ENCODE results near the gene PSME4. TPM values are rescaled to one million over a fixed set of nuclear protein-coding genes. Genes with fewer than 3 reads are reported as not detected.

Gene PSME4
- total and polyA plus RNA-seq, 2 donors (not counting 1 experiment from before 2014, with no cell fraction given): 34.5 to 61.9 TPM

GRCh38 chr2:53829273-53829979, 141.4 kb downstream of the PSME4 start:
- TF ChIP-seq CTCF (IDR thresholded peaks at IDR 0.05) (no peak), EZH2 (IDR thresholded peaks at IDR 0.05; ENCODE audit: borderline replicate concordance, insufficient read depth, low read depth, low read length, poor library complexity, severe bottlenecking) (no peak)
- H3K4me3 ChIP-seq (ENCODE audit: control extremely low read depth in 1 of 5, extremely low read depth in 1 of 5, insufficient read depth in 1 of 5, low read depth in 2 of 5, low read length in 4 of 5): no peak overlapping the region
- H2AFZ ChIP-seq (ENCODE audit: insufficient read depth, low read depth, low read length, poor library complexity, severe bottlenecking): no peak overlapping the region
- Mint-ChIP-seq H3K27ac (no peak overlapping the region), H3K27me3 (no peaks in the 10 kb centered on the region), H3K9me3 (ENCODE audit: insufficient read depth) (peaks cover 3% of the 10 kb centered on the region), H3K4me3 (no peak overlapping the region), H3K4me1 (no peaks in the 10 kb centered on the region)
- peaks cover 1 to 2% of the 10 kb centered on the region in 2 experiments for H3K36me3 ChIP-seq (replicated peaks in 1 of 2; ENCODE audit: control extremely low read depth in 1 of 2, control insufficient read depth in 1 of 2, extremely low read depth in 1 of 2, insufficient read depth in 2 of 2, low read length in 1 of 2)
- no peaks in the 10 kb centered on the region for H4K20me1 ChIP-seq (ENCODE audit: control insufficient read depth, insufficient read depth, low read length, poor library complexity, severe bottlenecking)
- no peaks in the 10 kb centered on the region for H3K79me2 ChIP-seq (ENCODE audit: control insufficient read depth, insufficient read depth, low read length)
- DNase-seq (no peak), ATAC-seq (ENCODE audit: low read depth) (no peak)
- H3K9ac ChIP-seq (ENCODE audit: low read length): no peak overlapping the region
- no peaks in the 10 kb centered on the region for H3K4me1 ChIP-seq (ENCODE audit: control insufficient read depth in 2 of 2, insufficient read depth in 2 of 2, low read length in 2 of 2)
- ChIA-PET POLR2A (no interaction called here), CTCF (no interaction called here)
- H3K9me3 ChIP-seq (ENCODE audit: control extremely low read depth in 1 of 3, control insufficient read depth in 2 of 3, insufficient read depth in 1 of 3, low read length in 2 of 3): peaks cover 0 to 2% (median 0%) of the 10 kb centered on the region in 3 donors
- no peaks in the 10 kb centered on the region for H3K27me3 ChIP-seq (replicated peaks in 1 of 4; ENCODE audit: control extremely low read depth in 1 of 4, control insufficient read depth in 3 of 4, insufficient read depth in 4 of 4, low read length in 3 of 4)
- intact Hi-C loops (cut with micrococcal nuclease): no loop called here
- H3K4me2 ChIP-seq (replicated peaks; ENCODE audit: low read depth, low read length, poor library complexity, severe bottlenecking): no peak overlapping the region
- H3K27ac ChIP-seq (ENCODE audit: low read length in 2 of 2): no peak overlapping the region
- WGBS (ENCODE audit: insufficient coverage): 90% methylated on average over 10 of the region's 11 CpGs

GRCh38 chr2:53828331-53828730, 142.5 kb downstream of the PSME4 start:
- CTCF ChIA-PET: no interaction called here
- no peak overlapping the region for H3K4me3 ChIP-seq (ENCODE audit: control extremely low read depth in 1 of 5, extremely low read depth in 1 of 5, insufficient read depth in 1 of 5, low read depth in 2 of 5, low read length in 4 of 5)

More at GRCh38 chr2:53828331-53828730, 142.5 kb downstream of the PSME4 start:
- peaks cover 0 to 2% of the 10 kb centered on the region in 2 experiments for H3K36me3 ChIP-seq (replicated peaks in 1 of 2; ENCODE audit: control extremely low read depth in 1 of 2, control insufficient read depth in 1 of 2, extremely low read depth in 1 of 2, insufficient read depth in 2 of 2, low read length in 1 of 2)
- H3K4me1 ChIP-seq (ENCODE audit: control insufficient read depth in 2 of 2, insufficient read depth in 2 of 2, low read length in 2 of 2): no peaks in the 10 kb centered on the region
- Mint-ChIP-seq H3K27me3 (no peaks in the 10 kb centered on the region), H3K9me3 (ENCODE audit: insufficient read depth) (peaks cover 3% of the 10 kb centered on the region), H3K4me3 (no peak overlapping the region), H3K4me1 (no peaks in the 10 kb centered on the region), H3K27ac (no peak overlapping the region)
- TF ChIP-seq CTCF (IDR thresholded peaks at IDR 0.05) (no peak), EZH2 (IDR thresholded peaks at IDR 0.05; ENCODE audit: borderline replicate concordance, insufficient read depth, low read depth, low read length, poor library complexity, severe bottlenecking) (no peak)
- POLR2A ChIA-PET: no interaction called here
- H2AFZ ChIP-seq (ENCODE audit: insufficient read depth, low read depth, low read length, poor library complexity, severe bottlenecking): no peak overlapping the region
- H3K79me2 ChIP-seq (ENCODE audit: control insufficient read depth, insufficient read depth, low read length): no peaks in the 10 kb centered on the region
- DNase-seq: no peak
- no peaks in the 10 kb centered on the region for H4K20me1 ChIP-seq (ENCODE audit: control insufficient read depth, insufficient read depth, low read length, poor library complexity, severe bottlenecking)
- no peak overlapping the region for H3K27ac ChIP-seq (ENCODE audit: low read length in 2 of 2)
- H3K9ac ChIP-seq (ENCODE audit: low read length): no peak overlapping the region
- no peaks in the 10 kb centered on the region for H3K27me3 ChIP-seq (replicated peaks in 1 of 4; ENCODE audit: control extremely low read depth in 1 of 4, control insufficient read depth in 3 of 4, insufficient read depth in 4 of 4, low read length in 3 of 4)
- WGBS (ENCODE audit: insufficient coverage): no CpG with 5 or more reads among the region's 4 CpGs
- no peak overlapping the region for H3K4me2 ChIP-seq (replicated peaks; ENCODE audit: low read depth, low read length, poor library complexity, severe bottlenecking)
- ATAC-seq (ENCODE audit: low read depth): no peak
- intact Hi-C loops (cut with micrococcal nuclease): no loop called here
- H3K9me3 ChIP-seq (ENCODE audit: control extremely low read depth in 1 of 3, control insufficient read depth in 2 of 3, insufficient read depth in 1 of 3, low read length in 2 of 3): no peaks in the 10 kb centered on the region
